OCI-LY3 (cell line): ENCODE measurements around the gene ANKS1B.

Experiments
- CTCF ChIP-seq: fragments of 200-600, 300-600 bp; sonication (generic); IDR thresholded peaks from 2 replicates; pipeline ENCODE4 v1.5.1; 2014; ENCODE audit warnings: antibody characterized with exemption, low read length, low read depth
- EZH2phosphoT487 ChIP-seq: fragments of 200-600 bp; shearing (Covaris generic); IDR thresholded peaks from 2 replicates; pipeline ENCODE4 v1.6.1; 2018; ENCODE audit warnings: antibody characterized with exemption, mixed run types, low read depth

- TF ChIP-seq CTCF (no peak), EZH2phosphoT487 (no peak)
Observed at GRCh38 chr12:98939926-98940325, 1044.8 kb downstream of the ANKS1B start.
